ENCODE results near the gene ZNF195.
"Not testable (repeated sequence)": the region's sequence is repeated elsewhere in the genome, so short reads cannot be mapped to it uniquely, and the experiment has no call there.

DNA sequence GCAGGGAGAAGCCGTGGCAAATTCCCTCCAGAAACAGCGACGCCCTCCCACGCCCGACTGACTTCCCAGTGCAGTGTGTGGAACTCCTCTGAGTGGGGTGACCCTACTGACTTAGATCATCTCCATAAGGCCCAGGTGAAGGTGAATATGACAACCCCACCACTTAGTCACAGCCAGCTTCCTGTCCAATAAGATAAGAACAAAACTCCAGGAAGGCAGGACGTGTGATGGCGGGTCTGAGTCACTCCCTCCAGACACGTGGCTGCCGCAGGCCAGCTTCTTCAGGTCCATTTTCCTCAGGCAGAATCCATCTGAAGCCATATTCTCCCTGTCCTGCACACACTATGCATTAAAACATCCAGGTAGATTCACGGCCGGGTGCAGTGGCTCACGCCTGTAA is 48.9 kb downstream of the ZNF195 start:
- TF ChIP-seq, protein P1, sequence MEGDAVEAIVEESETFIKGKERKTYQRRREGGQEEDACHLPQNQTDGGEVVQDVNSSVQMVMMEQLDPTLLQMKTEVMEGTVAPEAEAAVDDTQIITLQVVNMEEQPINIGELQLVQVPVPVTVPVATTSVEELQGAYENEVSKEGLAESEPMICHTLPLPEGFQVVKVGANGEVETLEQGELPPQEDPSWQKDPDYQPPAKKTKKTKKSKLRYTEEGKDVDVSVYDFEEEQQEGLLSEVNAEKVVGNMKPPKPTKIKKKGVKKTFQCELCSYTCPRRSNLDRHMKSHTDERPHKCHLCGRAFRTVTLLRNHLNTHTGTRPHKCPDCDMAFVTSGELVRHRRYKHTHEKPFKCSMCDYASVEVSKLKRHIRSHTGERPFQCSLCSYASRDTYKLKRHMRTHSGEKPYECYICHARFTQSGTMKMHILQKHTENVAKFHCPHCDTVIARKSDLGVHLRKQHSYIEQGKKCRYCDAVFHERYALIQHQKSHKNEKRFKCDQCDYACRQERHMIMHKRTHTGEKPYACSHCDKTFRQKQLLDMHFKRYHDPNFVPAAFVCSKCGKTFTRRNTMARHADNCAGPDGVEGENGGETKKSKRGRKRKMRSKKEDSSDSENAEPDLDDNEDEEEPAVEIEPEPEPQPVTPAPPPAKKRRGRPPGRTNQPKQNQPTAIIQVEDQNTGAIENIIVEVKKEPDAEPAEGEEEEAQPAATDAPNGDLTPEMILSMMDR (IDR thresholded peaks at IDR 0.05) = not testable (repeated sequence)
- TF ChIP-seq EZH2phosphoT487, EZH2 (IDR thresholded peaks at IDR 0.05): not testable (repeated sequence)

Data from neural progenitor cell (in vitro differentiated cells).